ENCODE results near the gene AGGF1. TPM values are rescaled to one million over a fixed set of nuclear protein-coding genes. Genes with fewer than 3 reads are reported as not detected.
A peak's percentile ranks its signal among the peaks of the same experiment; 100 is the strongest.

AGGF1 gene
- total RNA-seq (2021): 15.4 and 19.4 TPM in 2 replicates
- percentile 77 among the genes with signal in this experiment for Bru-seq, nascent RNA
- percentile 91 among the genes with signal in this experiment for BruChase-seq, experiment 1, labeled RNA remaining after a 2-hour chase
- BruChase-seq, experiment 2, labeled RNA remaining after a 6-hour chase: percentile 92 among the genes with signal in this experiment
- long read RNA-seq, full-length matches to known transcripts: 15 of 21 reads
- long read RNA-seq, partial matches to known transcripts: 3 of 21 reads
- long read RNA-seq, other reads (novel, unspliced or antisense): 3 of 21 reads

GRCh38 chr5:77030097-77031071 is at the start of gene AGGF1:
TSS of gene AGGF1 (plus strand) at chr5:77030404. CDS start at chr5:77030767, 363 bp downstream.
- Histone ChIP-seq H3F3A (ENCODE audit: insufficient read depth, low read depth) (peaks cover 15% of the 10 kb centered on the region; the same call in 1 of the 2 replicates), H3K27ac (peak within 1 kb of the TSS; percentile 74), H2AFZ (peak within 1 kb of the TSS; percentile 99), H3K79me2 (ENCODE audit: low read depth) (peaks cover 21% of the 10 kb centered on the region), H3K36me3 (ENCODE audit: low read depth) (no peaks in the 10 kb centered on the region), H3K4me2 (peak within 1 kb of the TSS; percentile 99), H3K4me3 (peak within 1 kb of the TSS; percentile 98), H3K4me1 (replicated peaks; ENCODE audit: insufficient read depth) (peaks cover 15% of the 10 kb centered on the region), H3K27me3 (ENCODE audit: insufficient read depth, low read depth) (no peaks in the 10 kb centered on the region), H4K20me1 (ENCODE audit: insufficient read depth) (no peaks in the 10 kb centered on the region), H3K9me2 (ENCODE audit: insufficient read depth) (no peaks in the 10 kb centered on the region), H3K9me3 (ENCODE audit: insufficient read depth, low read depth) (peaks cover 3% of the 10 kb centered on the region; the same call in 1 of the 2 replicates)
- TF ChIP-seq, protein P1, sequence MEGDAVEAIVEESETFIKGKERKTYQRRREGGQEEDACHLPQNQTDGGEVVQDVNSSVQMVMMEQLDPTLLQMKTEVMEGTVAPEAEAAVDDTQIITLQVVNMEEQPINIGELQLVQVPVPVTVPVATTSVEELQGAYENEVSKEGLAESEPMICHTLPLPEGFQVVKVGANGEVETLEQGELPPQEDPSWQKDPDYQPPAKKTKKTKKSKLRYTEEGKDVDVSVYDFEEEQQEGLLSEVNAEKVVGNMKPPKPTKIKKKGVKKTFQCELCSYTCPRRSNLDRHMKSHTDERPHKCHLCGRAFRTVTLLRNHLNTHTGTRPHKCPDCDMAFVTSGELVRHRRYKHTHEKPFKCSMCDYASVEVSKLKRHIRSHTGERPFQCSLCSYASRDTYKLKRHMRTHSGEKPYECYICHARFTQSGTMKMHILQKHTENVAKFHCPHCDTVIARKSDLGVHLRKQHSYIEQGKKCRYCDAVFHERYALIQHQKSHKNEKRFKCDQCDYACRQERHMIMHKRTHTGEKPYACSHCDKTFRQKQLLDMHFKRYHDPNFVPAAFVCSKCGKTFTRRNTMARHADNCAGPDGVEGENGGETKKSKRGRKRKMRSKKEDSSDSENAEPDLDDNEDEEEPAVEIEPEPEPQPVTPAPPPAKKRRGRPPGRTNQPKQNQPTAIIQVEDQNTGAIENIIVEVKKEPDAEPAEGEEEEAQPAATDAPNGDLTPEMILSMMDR (conservative IDR thresholded peaks at IDR 0.05): no peak
- TF ChIP-seq EZH2 (IDR thresholded peaks at IDR 0.05; ENCODE audit: low read depth): no peak
- ChIA-PET CTCF (interaction anchor here (1.1 kb wide), 1 partner anchor 428 kb away, joined by 4 read pairs; no protein-coding TSS in a partner anchor), POLR2A (ENCODE audit: unreplicated experiment) (interaction anchor here (0.5 to 0.6 kb wide), 3 partner anchors 212 to 1877 kb away, joined by 3 to 5 read pairs (median 4); partner anchors contain the start of gene F2RL1)
- TSS peak; percentile 74 for BruUV-seq (replicated peaks)
- intact Hi-C loops (cut with micrococcal nuclease; ENCODE audit: unreplicated experiment): no loop called here
- DNase-seq: peak; percentile 85 to 90

GRCh38 chr5:76980518-76981144 is 49.6 kb upstream of the AGGF1 start:
- BruUV-seq (replicated peaks): no TSS peak
- no peaks in the 10 kb centered on the region for H3K79me2 ChIP-seq (ENCODE audit: low read depth)
- H3F3A ChIP-seq (ENCODE audit: insufficient read depth, low read depth): no peaks in the 10 kb centered on the region
- H4K20me1 ChIP-seq (ENCODE audit: insufficient read depth): no peaks in the 10 kb centered on the region
- POLR2A ChIA-PET (ENCODE audit: unreplicated experiment): no interaction called here
- H3K9me2 ChIP-seq (ENCODE audit: insufficient read depth): no peaks in the 10 kb centered on the region; the same call in 1 of the 2 replicates
- H2AFZ ChIP-seq: no peak overlapping the region
- intact Hi-C loops (cut with micrococcal nuclease; ENCODE audit: unreplicated experiment): no loop called here
- H3K4me1 ChIP-seq (replicated peaks; ENCODE audit: insufficient read depth): no peaks in the 10 kb centered on the region
- no peak for TF ChIP-seq EZH2 (IDR thresholded peaks at IDR 0.05; ENCODE audit: low read depth)
- no peaks in the 10 kb centered on the region; the same call in 1 of the 2 replicates for H3K9me3 ChIP-seq (ENCODE audit: insufficient read depth, low read depth)
- no peaks in the 10 kb centered on the region for H3K36me3 ChIP-seq (ENCODE audit: low read depth)
- DNase-seq: no peak
- no peak overlapping the region for H3K4me3 ChIP-seq
- CTCF ChIA-PET: no interaction called here
- H3K27ac ChIP-seq: no peak overlapping the region
- no peaks in the 10 kb centered on the region for H3K27me3 ChIP-seq (ENCODE audit: insufficient read depth, low read depth)
- H3K4me2 ChIP-seq: no peak overlapping the region

DNA sequence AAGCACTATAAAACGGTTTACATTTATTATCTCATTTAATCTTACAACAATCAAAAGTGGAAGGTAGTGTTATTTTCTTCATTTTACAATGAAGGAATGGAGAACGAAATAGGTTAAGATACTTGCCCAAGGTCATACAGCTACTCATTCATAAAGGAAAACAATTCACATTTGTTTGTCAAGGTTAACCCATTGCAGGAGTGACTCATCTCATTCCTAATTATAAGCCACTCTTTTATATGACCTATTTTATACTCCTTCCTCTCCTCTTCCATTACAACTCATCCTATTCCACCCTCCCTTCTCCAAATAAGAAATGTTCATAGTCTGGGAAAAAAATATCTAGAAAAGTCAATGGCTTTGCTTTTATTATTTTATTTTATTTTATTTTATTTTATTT is 47.8 kb upstream of the AGGF1 start:
- TF ChIP-seq EZH2 (IDR thresholded peaks at IDR 0.05; ENCODE audit: low read depth): no peak
- TF ChIP-seq, protein P1 (conservative IDR thresholded peaks at IDR 0.05): no peak
- CTCF ChIA-PET: interaction anchor here (0.6 kb wide), 1 partner anchor 917 kb away, joined by 5 read pairs; no protein-coding TSS in a partner anchor
- Histone ChIP-seq H3K79me2 (ENCODE audit: low read depth) (no peaks in the 10 kb centered on the region), H3K27me3 (ENCODE audit: insufficient read depth, low read depth) (no peaks in the 10 kb centered on the region), H2AFZ (no peak overlapping the region), H3F3A (ENCODE audit: insufficient read depth, low read depth) (no peaks in the 10 kb centered on the region), H4K20me1 (ENCODE audit: insufficient read depth) (no peaks in the 10 kb centered on the region), H3K4me2 (no peak overlapping the region), H3K4me1 (replicated peaks; ENCODE audit: insufficient read depth) (no peaks in the 10 kb centered on the region), H3K27ac (no peak overlapping the region), H3K4me3 (no peak overlapping the region), H3K36me3 (ENCODE audit: low read depth) (no peaks in the 10 kb centered on the region), H3K9me3 (ENCODE audit: insufficient read depth, low read depth) (no peaks in the 10 kb centered on the region), H3K9me2 (ENCODE audit: insufficient read depth) (no peaks in the 10 kb centered on the region; the same call in 1 of the 2 replicates)
- POLR2A ChIA-PET (ENCODE audit: unreplicated experiment): interaction anchor here (0.7 kb wide), 1 partner anchor 113 kb away, joined by 3 read pairs; no protein-coding TSS in a partner anchor
- no TSS peak for BruUV-seq (replicated peaks)
- no peak for DNase-seq
- intact Hi-C loops (cut with micrococcal nuclease; ENCODE audit: unreplicated experiment): no loop called here

Data from PC-9 (cell line).